Measurements from ENCODE around the gene SFXN2.
"Not testable (repeated sequence)": the region's sequence is repeated elsewhere in the genome, so short reads cannot be mapped to it uniquely, and the experiment has no call there.

Gene SFXN2, protein sequence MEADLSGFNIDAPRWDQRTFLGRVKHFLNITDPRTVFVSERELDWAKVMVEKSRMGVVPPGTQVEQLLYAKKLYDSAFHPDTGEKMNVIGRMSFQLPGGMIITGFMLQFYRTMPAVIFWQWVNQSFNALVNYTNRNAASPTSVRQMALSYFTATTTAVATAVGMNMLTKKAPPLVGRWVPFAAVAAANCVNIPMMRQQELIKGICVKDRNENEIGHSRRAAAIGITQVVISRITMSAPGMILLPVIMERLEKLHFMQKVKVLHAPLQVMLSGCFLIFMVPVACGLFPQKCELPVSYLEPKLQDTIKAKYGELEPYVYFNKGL

DNA sequence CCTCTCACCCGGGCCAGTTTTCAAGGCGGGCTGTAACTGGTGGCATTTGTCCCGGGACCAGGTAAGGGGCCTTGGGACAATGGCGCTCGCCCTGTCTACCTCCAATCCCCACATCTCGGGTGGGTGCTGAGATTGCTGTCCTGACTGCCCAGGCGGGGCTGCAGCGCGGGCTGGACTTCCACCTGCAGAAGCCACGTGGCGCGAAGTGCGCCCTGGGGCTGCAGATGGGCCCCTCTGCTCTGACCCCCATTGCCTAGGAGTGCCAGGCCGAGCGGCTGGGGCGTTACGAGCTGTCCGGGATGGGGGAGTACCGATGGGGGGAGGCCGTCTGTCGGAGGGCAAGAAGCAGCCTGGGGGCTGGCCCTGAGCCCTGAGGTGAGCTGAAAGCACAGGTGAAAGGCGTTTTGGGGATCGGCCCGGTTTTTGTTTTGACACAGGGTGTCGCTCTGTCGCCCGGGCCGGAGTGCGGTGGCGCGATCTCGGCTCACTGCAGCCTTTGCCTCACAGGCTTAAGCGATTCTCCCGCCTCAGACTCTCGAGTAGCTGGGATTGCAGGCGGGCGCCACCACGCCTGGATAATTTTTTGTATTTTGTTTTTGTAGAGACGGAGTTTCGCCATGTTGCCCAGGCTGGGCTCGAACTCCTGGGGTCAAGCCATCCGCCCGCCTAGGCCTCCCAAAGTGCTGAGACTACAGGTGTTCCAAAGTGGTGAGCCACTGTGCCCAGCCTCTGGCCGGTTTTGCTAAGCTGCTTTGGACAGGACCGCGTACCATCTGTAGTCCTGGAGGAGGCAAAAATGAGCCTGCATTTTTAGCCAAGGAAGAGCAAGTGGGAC lies at the start of gene SFXN2:
TSS of gene SFXN2 (plus strand) at position 16 of the 835 bp plus-strand sequence. CDS start 12,001 bp downstream, outside the sequence.
- Histone ChIP-seq H3K9me3 (ENCODE audit: control insufficient read depth in 2 of 2, low read length in 2 of 2) (no peaks in the 10 kb centered on the region), H3K4me3 (ENCODE audit: low read length in 2 of 2) (peak within 1 kb of the TSS; percentile 92 to 94), H3K27me3 (ENCODE audit: control insufficient read depth in 1 of 2, insufficient read depth in 2 of 2, low read length in 2 of 2) (no peaks in the 10 kb centered on the region), H3K4me1 (ENCODE audit: control insufficient read depth, insufficient read depth, low read length) (peaks cover 19% of the 10 kb centered on the region), H3K36me3 (ENCODE audit: control insufficient read depth in 2 of 2, insufficient read depth in 2 of 2, low read length in 2 of 2) (no peaks in the 10 kb centered on the region), H3K9ac (ENCODE audit: low read length in 2 of 2) (peak within 1 kb of the TSS; percentile 73 to 79), H3K27ac (ENCODE audit: low read length) (peak within 1 kb of the TSS; percentile 67)

DNA sequence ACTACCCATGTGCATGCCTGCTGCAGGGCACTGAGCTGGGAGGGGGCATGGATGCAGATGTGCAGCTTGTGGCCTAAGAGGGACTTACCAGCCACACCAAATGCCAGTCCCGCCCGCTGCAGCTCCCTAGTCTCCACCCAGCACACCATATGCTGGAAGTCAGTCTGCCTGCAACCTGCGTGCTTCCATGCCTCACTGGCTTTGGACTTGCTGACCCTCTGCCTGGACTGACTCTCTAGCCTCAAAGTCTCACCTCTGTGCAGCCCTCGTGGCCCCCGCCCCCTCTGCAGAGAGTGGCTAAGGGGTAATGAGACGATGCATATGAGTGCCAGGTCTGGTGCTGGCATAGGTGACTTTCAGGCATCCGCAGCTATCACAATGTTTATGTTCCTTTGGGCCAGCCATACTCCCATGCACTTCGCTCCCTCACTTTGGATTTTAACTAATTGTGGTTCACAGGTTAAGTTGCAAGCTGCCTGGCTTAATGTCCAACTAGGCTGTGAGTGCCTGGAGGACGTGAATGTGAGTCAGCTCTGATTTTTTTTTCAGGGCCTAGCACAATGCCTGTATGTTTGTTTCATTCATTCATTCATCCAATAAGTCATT lies 48.4 kb upstream of the SFXN2 start:
- H3K27ac ChIP-seq (ENCODE audit: low read length), result no peak overlapping the region
- no peaks in the 10 kb centered on the region for H3K27me3 ChIP-seq (ENCODE audit: control insufficient read depth in 1 of 2, insufficient read depth in 2 of 2, low read length in 2 of 2)
- no peaks in the 10 kb centered on the region for H3K36me3 ChIP-seq (ENCODE audit: control insufficient read depth in 2 of 2, insufficient read depth in 2 of 2, low read length in 2 of 2)
- H3K9ac ChIP-seq (ENCODE audit: low read length in 2 of 2), result no peak overlapping the region
- H3K9me3 ChIP-seq (ENCODE audit: control insufficient read depth in 2 of 2, low read length in 2 of 2), result no peaks in the 10 kb centered on the region
- peaks cover 14% of the 10 kb centered on the region for H3K4me1 ChIP-seq (ENCODE audit: control insufficient read depth, insufficient read depth, low read length)
- H3K4me3 ChIP-seq (ENCODE audit: low read length in 2 of 2), result no peak overlapping the region

DNA sequence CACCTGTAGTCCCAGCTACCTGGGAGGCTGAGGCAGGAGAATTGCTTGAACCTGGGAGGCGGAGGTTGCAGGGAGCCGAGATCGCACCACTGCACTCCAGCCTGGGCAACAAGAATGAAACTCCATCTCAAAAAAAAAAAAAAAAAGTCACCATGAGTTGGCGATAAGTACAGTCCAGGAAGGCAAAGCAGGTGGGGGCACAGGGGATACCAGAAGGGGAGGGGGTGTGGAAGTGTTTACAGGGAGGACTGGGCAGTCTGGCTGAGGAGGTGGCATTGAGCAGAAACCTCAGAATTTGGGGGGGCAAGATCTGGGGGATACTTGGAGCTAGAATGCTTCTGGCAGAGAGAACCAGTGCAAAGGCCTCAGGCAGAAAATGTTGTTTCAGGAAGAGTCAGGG lies 47.0 kb upstream of the SFXN2 start:
- not testable (repeated sequence) for H3K9me3 ChIP-seq (ENCODE audit: control insufficient read depth in 2 of 2, low read length in 2 of 2); H3K36me3 ChIP-seq (ENCODE audit: control insufficient read depth in 2 of 2, insufficient read depth in 2 of 2, low read length in 2 of 2); H3K27ac ChIP-seq (ENCODE audit: low read length); H3K4me3 ChIP-seq (ENCODE audit: low read length in 2 of 2); H3K27me3 ChIP-seq (ENCODE audit: control insufficient read depth in 1 of 2, insufficient read depth in 2 of 2, low read length in 2 of 2); H3K4me1 ChIP-seq (ENCODE audit: control insufficient read depth, insufficient read depth, low read length); H3K9ac ChIP-seq (ENCODE audit: low read length in 2 of 2)

DNA sequence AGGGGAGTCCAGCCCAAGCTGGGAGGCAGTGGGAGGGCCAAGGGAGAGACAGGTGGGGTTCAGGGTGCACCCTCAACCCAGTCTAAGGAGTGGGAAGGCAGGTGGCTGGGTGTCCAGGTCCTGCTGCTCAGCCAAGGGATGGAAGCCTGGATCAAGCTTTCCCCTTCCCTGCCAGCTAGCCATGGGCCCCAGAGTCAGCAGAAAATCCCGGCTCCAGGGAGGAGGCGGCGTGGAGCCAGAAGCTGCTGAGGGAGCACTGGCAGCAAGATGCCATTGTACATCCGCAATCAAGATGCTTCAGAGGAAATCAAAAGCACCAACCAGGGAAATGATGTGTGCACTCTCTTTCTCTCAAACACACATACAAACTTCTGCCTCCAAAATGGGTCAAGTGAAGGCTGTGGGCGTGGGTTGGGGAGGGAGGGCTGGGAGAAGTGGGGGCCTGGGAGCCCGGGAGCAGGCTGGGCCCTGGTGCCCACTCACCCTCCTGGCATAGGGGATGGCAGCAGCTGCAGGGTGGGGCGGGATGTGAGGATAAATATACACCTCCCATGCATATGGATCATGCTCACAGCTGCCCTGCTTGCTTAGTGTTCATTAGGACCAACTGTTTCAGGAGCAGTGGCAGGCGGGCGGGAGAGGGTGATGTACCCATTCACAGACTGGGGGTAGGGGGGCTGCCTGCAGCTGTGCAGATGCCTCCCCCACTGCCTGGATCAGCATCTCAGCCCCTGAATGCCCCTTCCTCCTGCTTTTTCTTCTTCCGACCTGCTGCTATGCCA lies 45.9 kb upstream of the SFXN2 start:
- H3K4me1 ChIP-seq (ENCODE audit: control insufficient read depth, insufficient read depth, low read length), result peaks cover 14% of the 10 kb centered on the region

DNA sequence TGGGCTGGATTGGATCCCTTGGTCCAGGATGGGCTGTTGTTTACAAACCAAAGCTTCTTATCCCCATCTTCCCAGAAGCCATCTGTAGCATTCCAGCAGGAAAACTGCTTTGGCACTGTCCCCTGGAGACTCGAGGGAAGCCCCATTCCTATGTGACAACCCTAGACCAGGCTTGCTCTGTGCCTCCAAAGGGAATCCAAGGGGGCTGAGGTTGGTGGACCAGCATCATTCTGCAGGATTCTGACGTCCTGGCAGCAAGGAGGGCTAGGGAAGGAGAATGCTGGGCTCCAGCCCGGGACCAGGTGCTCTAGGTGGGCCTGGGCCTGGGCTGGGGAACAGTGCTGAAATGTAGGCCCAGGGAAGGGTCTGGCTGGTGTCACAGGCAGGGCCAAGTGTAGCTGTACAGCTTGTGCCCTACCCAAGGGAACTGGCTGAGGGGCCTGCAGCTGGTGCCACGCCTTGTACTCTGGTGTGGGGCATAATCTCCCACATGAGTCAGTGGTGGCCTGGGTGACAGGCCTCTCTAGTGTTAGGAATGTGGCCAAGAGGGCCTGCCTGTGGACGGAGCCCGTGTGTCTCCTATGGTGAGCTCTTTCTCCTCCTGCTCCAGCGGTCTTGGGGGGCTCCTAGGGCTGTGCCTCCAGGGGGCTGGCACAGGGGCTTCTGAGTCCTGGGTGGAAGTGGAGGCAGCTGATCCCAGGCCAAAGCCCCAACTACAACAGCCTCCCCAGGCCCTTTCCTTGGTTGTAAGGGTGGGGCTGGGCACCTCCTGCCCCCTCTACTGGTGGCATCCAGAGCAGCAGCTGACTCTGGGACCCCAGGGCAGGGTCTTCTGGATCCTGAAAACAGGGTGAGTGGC lies 45.0 kb upstream of the SFXN2 start:
- no peaks in the 10 kb centered on the region for H3K36me3 ChIP-seq (ENCODE audit: control insufficient read depth in 2 of 2, insufficient read depth in 2 of 2, low read length in 2 of 2)
- H3K4me3 ChIP-seq (ENCODE audit: low read length in 2 of 2), result no peak overlapping the region
- H3K27me3 ChIP-seq (ENCODE audit: control insufficient read depth in 1 of 2, insufficient read depth in 2 of 2, low read length in 2 of 2), result no peaks in the 10 kb centered on the region
- H3K4me1 ChIP-seq (ENCODE audit: control insufficient read depth, insufficient read depth, low read length), result peaks cover 22% of the 10 kb centered on the region
- H3K9ac ChIP-seq (ENCODE audit: low read length in 2 of 2), result no peak overlapping the region
- no peaks in the 10 kb centered on the region for H3K9me3 ChIP-seq (ENCODE audit: control insufficient read depth in 2 of 2, low read length in 2 of 2)
- no peak overlapping the region for H3K27ac ChIP-seq (ENCODE audit: low read length)

More for the DNA sequence above, 45.9 kb upstream of the SFXN2 start:
- Histone ChIP-seq H3K9ac (ENCODE audit: low read length in 2 of 2) (no peak overlapping the region), H3K4me3 (ENCODE audit: low read length in 2 of 2) (no peak overlapping the region), H3K9me3 (ENCODE audit: control insufficient read depth in 2 of 2, low read length in 2 of 2) (no peaks in the 10 kb centered on the region), H3K36me3 (ENCODE audit: control insufficient read depth in 2 of 2, insufficient read depth in 2 of 2, low read length in 2 of 2) (no peaks in the 10 kb centered on the region), H3K27ac (ENCODE audit: low read length) (no peak overlapping the region), H3K27me3 (ENCODE audit: control insufficient read depth in 1 of 2, insufficient read depth in 2 of 2, low read length in 2 of 2) (no peaks in the 10 kb centered on the region)

DNA sequence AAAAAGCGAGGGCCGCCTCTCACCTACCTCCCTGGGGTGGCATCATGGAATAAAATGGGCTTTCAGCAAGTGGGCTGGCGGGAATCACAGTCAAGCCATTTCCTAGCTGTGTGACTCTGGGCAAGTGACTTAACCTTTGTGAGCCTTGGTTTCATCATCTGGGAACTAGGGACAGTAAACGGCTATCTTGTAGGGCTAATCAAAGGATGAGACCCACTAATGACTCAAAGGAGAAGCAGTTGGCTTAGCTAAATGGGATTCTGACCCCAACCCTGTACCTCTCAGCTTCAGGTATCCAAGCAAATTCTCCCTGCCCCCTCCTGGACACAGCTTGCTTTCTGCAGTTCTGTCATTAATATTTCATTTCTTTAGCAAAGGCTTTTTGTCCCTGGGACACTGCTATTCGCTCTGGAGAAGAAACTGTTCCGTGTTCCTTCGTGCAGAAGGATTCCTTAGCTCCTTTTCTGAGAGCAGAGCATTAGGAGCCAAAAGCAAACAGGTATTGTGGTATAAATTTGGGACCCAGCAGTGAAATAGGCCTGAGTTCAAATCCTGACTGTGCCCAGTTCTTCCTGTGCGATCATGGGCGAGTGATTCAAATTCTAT lies 44.3 kb upstream of the SFXN2 start:
- Histone ChIP-seq H3K4me3 (ENCODE audit: low read length in 2 of 2) (no peak overlapping the region), H3K9ac (ENCODE audit: low read length in 2 of 2) (no peak overlapping the region), H3K27me3 (ENCODE audit: control insufficient read depth in 1 of 2, insufficient read depth in 2 of 2, low read length in 2 of 2) (no peaks in the 10 kb centered on the region), H3K9me3 (ENCODE audit: control insufficient read depth in 2 of 2, low read length in 2 of 2) (no peaks in the 10 kb centered on the region), H3K4me1 (ENCODE audit: control insufficient read depth, insufficient read depth, low read length) (peaks cover 29% of the 10 kb centered on the region), H3K36me3 (ENCODE audit: control insufficient read depth in 2 of 2, insufficient read depth in 2 of 2, low read length in 2 of 2) (no peaks in the 10 kb centered on the region), H3K27ac (ENCODE audit: low read length) (no peak overlapping the region)

DNA sequence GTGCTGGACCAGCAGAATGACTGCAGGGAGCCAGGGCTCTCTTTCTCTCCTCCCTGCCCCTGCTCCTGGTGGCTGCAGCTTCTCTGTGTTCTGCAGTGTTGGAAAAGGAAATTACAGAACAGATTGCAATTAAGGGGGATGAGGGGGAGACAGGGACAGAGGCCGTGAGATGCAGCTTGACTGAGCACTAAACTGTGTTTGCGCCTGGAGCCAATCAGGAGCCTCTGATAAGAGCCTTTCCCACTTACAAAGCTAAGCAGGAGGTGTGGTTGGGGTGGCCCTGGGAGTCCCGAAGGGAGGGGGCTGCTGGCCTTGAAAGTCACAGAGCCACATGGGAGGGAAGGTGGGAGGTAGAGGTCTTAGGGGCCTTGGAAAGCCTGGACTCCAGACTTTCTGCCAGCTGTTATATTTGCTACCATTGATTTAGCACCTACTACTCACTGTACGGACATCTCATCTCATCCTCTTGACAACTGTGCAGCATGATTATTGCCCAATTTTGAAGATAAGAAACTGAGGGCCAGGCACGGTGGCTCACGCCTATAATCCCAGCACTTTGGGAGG lies 43.5 kb upstream of the SFXN2 start:
- Histone ChIP-seq H3K9ac (ENCODE audit: low read length in 2 of 2) (no peak overlapping the region), H3K27me3 (ENCODE audit: control insufficient read depth in 1 of 2, insufficient read depth in 2 of 2, low read length in 2 of 2) (no peaks in the 10 kb centered on the region), H3K4me3 (ENCODE audit: low read length in 2 of 2) (no peak overlapping the region), H3K27ac (ENCODE audit: low read length) (no peak overlapping the region), H3K36me3 (ENCODE audit: control insufficient read depth in 2 of 2, insufficient read depth in 2 of 2, low read length in 2 of 2) (no peaks in the 10 kb centered on the region), H3K4me1 (ENCODE audit: control insufficient read depth, insufficient read depth, low read length) (peaks cover 35% of the 10 kb centered on the region), H3K9me3 (ENCODE audit: control insufficient read depth in 2 of 2, low read length in 2 of 2) (no peaks in the 10 kb centered on the region)

DNA sequence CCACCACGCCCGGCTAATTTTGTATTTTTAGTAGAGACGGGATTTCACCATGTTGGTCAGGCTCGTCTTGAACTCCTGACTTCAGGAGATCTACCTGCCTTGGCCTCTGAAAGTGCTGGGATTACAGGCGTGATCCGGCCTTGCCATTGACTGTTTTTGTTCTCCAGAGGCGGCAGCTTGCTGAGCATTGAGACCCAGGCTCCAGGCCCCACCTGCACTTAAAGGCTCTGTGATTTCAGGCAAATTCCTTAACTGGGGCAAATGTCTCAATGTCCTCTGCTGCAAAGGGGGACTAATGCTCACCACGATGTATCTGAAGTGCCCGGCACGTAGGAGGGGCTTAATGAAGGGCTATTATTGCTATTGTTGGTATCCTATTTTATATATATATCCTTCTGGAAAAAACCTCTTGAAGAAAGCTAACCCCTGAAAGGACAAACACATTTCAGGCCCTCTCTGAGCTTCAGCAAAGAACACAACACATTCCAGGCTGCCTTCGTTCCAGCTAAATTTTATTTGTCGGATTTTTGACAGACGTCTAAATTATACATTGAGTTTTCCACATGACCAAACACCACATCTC lies 41.1 kb upstream of the SFXN2 start:
- Histone ChIP-seq H3K36me3 (ENCODE audit: control insufficient read depth in 2 of 2, insufficient read depth in 2 of 2, low read length in 2 of 2) (no peaks in the 10 kb centered on the region), H3K4me1 (ENCODE audit: control insufficient read depth, insufficient read depth, low read length) (peaks cover 36% of the 10 kb centered on the region), H3K9me3 (ENCODE audit: control insufficient read depth in 2 of 2, low read length in 2 of 2) (no peaks in the 10 kb centered on the region), H3K27ac (ENCODE audit: low read length) (peak overlapping the region; percentile 50), H3K27me3 (ENCODE audit: control insufficient read depth in 1 of 2, insufficient read depth in 2 of 2, low read length in 2 of 2) (no peaks in the 10 kb centered on the region), H3K4me3 (ENCODE audit: low read length in 2 of 2) (peak overlapping the region in 1 of 2 donors; percentile 66), H3K9ac (ENCODE audit: low read length in 2 of 2) (peak overlapping the region in 1 of 2 donors; percentile 66)

DNA sequence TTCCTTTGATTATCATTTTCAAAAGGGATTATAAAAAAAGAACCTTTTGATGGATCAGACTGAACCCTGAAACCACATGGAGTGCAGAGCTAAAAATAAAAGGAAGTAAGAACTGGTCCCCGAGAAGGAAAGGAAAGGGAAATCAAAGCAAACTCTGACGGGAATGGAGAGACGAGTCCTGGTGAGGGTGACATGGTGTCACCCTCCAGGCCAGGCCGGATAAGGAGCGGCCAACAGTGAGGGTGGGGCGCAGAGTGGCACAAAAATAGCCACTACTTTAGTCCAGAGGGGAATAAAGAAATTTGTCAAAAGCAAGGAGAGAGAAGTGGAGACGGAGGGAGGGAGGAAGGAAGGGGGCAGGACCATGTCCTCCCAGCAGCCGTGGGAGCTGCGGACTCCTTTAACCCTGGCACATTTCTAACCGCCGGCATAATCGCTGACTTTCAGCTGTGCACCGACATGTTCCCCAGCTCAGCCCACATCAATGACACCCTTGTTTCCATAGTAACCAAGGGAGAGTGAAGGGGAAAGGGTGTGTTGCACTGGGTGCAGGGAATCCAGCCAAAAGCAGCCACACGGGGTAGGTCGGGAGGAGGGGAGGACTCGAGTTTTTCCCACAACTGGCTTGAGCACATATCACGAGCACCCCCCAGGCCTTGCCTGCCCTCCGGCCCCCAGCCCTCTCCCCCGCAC lies 40.5 kb upstream of the SFXN2 start:
- peak overlapping the region; percentile 55 to 66 for H3K9ac ChIP-seq (ENCODE audit: low read length in 2 of 2)
- no peaks in the 10 kb centered on the region for H3K36me3 ChIP-seq (ENCODE audit: control insufficient read depth in 2 of 2, insufficient read depth in 2 of 2, low read length in 2 of 2)
- H3K4me1 ChIP-seq (ENCODE audit: control insufficient read depth, insufficient read depth, low read length), result peaks cover 33% of the 10 kb centered on the region
- no peaks in the 10 kb centered on the region for H3K9me3 ChIP-seq (ENCODE audit: control insufficient read depth in 2 of 2, low read length in 2 of 2)
- peak overlapping the region; percentile 50 for H3K27ac ChIP-seq (ENCODE audit: low read length)
- H3K27me3 ChIP-seq (ENCODE audit: control insufficient read depth in 1 of 2, insufficient read depth in 2 of 2, low read length in 2 of 2), result no peaks in the 10 kb centered on the region
- H3K4me3 ChIP-seq (ENCODE audit: low read length in 2 of 2), result peak overlapping the region; percentile 50 to 66

All from stomach smooth muscle (tissue), 2 donors.